Uterus (tissue), 2 donors: ENCODE measurements around the gene CST7.

Experiments
- POLR2A ChIP-seq, 2 donors: fragments of 450-650 bp; IDR thresholded peaks; one replicate each; pipeline ENCODE4 v1.6.1; 2016; ENCODE audit warnings: antibody characterized with exemption in 2 of 2, mild to moderate bottlenecking in 1 of 2, moderate library complexity in 1 of 2
- TF ChIP-seq, protein P1 (sequence below), 4 experiments: fragments of 200-600 bp in 2 of 4; fragments of 450-650 bp in 2 of 4; sonication (generic) in 2 of 4; IDR thresholded peaks; one replicate each; pipeline ENCODE4 v1.5.1; 2016 to 2019; ENCODE audit warnings: antibody characterized with exemption in 4 of 4, mild to moderate bottlenecking in 2 of 4, moderate library complexity in 1 of 4

GRCh38 chr20:24978513-24978912, 29.4 kb downstream of the CST7 start:
- TF ChIP-seq, protein P1, sequence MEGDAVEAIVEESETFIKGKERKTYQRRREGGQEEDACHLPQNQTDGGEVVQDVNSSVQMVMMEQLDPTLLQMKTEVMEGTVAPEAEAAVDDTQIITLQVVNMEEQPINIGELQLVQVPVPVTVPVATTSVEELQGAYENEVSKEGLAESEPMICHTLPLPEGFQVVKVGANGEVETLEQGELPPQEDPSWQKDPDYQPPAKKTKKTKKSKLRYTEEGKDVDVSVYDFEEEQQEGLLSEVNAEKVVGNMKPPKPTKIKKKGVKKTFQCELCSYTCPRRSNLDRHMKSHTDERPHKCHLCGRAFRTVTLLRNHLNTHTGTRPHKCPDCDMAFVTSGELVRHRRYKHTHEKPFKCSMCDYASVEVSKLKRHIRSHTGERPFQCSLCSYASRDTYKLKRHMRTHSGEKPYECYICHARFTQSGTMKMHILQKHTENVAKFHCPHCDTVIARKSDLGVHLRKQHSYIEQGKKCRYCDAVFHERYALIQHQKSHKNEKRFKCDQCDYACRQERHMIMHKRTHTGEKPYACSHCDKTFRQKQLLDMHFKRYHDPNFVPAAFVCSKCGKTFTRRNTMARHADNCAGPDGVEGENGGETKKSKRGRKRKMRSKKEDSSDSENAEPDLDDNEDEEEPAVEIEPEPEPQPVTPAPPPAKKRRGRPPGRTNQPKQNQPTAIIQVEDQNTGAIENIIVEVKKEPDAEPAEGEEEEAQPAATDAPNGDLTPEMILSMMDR (IDR thresholded peaks at IDR 0.05): no peak
- TF ChIP-seq POLR2A (IDR thresholded peaks at IDR 0.05): no peak
